HG03565 (cell line): ENCODE results near the gene ALDH1B1.
"Not testable (repeated sequence)": the region's sequence is repeated elsewhere in the genome, so short reads cannot be mapped to it uniquely, and the experiment has no call there.

Source experiments
- ATAC-seq: cut with Tn5 transposase; IDR thresholded peaks from one replicate; pipeline ENCODE4 v1.9.1; 2021; ENCODE audit warnings: mild to moderate bottlenecking, moderate library complexity; ENCODE audit not compliant: unreplicated experiment

Gene ALDH1B1

GRCh38 chr9:38385896-38386295 is 6.6 kb upstream of the ALDH1B1 start:
- ATAC-seq = no peak

DNA sequence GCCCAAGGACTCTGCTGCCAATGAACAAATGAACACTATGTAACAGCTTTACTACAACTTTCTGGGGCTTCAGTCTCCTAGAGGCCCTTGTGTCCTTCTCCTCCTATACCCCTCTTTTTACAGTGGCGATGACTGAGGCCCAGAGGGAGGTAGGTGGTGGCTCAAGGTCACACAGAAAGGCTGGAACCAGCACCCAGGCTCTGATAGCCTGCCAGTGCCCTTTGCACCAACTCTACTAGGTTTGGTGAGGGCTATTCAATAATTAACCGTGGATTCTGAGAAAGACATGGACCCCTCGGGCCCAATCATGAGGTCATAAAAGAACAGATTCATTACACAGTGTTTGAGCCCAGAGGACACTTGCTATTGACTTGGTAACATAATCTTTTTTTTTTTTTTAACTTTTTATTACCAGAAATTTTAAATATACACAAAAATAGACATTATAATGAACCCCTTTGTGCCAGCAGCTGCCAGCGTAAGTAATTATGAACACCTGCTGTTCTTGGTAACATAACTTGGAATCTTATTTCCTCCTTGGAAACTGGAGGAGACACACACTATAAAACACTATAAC is 6.1 kb upstream of the ALDH1B1 start:
- no peak for ATAC-seq

- no peak for ATAC-seq
Measured at GRCh38 chr9:38387066-38387465, 5.4 kb upstream of the ALDH1B1 start.

DNA sequence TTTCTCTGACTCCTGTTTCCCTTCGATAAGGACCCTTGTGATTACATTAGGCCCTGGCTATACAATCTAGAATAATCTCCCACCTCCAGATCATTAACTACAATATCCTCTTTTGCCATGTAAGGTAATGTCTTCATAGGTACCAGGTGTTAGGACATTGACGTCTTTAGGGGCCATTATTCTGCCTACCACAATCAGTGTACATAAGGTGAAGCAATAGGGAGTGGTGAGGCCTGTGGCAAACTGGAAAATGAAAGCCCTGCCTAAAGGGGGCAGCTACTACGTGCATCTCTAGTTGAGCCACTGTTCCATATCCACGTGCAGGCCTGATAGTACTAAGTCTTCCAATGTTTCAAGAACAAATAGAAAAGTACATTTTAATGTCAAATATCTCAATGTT is 4.8 kb upstream of the ALDH1B1 start:
- no peak for ATAC-seq

GRCh38 chr9:38388283-38389223 is 3.9 kb upstream of the ALDH1B1 start:
- no peak for ATAC-seq

DNA sequence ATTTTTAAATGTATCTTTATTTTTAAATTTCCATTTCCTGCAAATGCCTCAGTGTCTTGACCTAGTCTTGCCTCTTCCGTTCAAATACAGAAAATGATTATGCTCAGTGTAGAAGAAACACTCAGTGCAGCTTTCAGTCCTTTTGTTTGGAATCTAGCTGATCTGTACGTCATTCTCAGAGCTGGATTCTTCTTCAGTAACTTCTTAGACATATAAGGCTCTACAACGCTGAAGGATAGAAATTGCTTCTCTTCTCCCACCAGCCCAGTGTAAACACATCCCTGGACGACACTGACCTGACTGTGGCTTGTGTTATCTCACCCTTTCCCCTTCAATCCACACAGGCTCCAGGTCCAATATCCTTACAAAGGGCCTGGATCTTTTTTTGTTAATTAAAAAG is 3.2 kb upstream of the ALDH1B1 start:
- no peak for ATAC-seq

GRCh38 chr9:38390442-38390841 is 2.1 kb upstream of the ALDH1B1 start:
- no peak for ATAC-seq

DNA sequence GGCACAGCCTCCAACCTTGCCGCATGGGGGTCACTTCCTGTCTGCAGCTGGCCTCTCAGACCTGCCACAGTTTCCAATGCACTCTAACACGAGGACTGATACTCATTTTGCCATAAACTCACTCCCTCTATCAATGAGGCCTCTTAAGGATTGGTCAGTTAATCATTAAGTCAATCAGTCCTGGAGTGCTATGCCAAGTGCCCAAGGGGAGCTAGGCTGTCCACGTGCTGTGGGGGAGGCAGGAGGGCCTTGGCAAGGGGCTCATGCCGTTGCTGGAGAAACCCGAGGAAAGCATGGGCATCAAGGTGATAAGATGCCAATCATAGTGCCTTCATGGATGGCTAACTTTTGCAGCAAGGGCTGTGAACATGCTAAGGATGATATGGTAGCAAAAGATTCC is 1.7 kb upstream of the ALDH1B1 start:
- no peak for ATAC-seq

DNA sequence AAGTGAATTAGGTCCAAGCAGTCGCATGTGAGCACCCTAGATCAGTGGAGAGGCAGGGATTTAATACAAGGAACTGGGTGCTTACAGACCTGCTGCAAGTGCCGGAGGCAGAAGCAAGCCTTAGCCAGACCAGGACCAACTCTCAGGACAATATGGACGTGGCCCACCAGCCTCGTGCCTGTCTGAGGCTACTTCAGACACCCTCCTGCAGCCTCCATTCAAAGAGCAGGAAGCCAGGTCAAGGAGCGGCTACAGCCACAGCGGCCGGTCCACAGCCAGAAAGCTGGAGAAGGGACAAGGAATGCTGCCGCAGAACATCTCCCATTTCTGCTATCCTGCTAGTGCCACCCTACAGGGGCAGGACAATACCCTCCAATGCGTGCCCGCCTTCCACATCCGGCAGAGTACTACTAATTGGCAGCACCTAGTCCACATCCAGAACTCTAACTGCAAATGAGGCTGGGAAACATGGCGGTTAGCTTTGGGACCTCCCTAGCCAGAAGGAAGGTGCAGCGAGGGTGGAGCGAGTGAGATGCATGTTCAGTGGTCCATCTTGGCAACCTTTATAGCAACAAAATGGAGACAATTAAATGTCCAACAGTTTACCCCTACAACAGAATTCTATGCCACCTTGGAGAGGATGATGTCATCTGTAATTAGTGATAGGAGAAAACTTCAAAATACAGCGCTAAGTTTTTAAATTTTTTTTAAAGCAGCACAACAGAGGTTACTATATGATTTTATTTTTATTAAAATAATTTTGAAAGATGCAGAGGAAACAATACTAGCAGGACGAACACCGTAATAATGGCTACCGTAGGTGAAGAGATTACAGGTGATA is 1.0 kb upstream of the ALDH1B1 start:
- no peak for ATAC-seq

GRCh38 chr9:38393128-38393796 is 760 bp downstream of the ALDH1B1 start:
- no peak for ATAC-seq

GRCh38 chr9:38394416-38394815 is 1.9 kb downstream of the ALDH1B1 start:
- no peak for ATAC-seq

- ATAC-seq = no peak
Measured at GRCh38 chr9:38395653-38396370, 3.3 kb downstream of the ALDH1B1 start.

GRCh38 chr9:38396371-38396671 is 3.8 kb downstream of the ALDH1B1 start:
- no peak for ATAC-seq

GRCh38 chr9:38399191-38399590 is 6.7 kb downstream of the ALDH1B1 start:
- not testable (repeated sequence) for ATAC-seq

DNA sequence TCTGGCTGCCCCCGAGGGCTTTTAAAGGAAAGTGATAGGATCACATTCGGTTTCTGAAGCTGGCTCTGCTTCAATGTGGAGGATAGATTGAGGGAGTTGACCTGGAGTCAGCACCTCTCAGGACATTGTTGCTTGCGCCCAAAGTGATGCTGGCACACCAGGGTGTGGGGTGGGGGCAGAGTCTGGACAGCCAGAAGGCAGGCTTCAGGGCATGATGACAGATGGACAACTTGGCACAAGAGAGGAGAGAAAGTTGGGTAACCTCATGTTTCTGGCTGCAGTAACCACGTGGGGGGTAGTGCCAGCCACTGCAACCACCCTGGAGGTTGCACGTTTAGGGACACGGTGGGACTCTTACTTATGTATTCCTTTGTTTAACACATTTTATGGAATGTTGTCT is 9.5 kb downstream of the ALDH1B1 start:
- ATAC-seq = no peak

- ATAC-seq = no peak
Measured at GRCh38 chr9:38404314-38404713, 11.8 kb downstream of the ALDH1B1 start.

DNA sequence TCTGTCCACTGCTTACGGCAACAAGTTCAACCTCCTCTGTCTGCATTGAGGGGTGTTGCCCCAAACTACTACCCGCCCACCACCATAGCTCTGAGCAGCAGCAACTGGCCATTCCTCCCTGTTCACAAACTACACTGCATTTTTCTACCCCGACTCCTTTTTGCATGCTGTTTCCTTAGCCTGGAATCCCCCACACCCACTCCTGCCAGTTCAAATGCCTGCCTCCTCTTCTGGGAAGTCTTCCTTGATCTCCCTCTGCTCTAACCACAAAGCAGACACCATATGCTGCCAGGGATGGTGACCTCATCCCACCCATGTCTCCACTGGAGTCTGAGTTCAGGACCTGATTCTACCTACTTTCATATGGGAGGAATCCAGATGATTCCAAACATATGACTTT is 13.3 kb downstream of the ALDH1B1 start:
- no peak for ATAC-seq

- no peak for ATAC-seq
Measured at GRCh38 chr9:38406476-38407186, 14.1 kb downstream of the ALDH1B1 start.

GRCh38 chr9:38408719-38409118 is 16.2 kb downstream of the ALDH1B1 start:
- ATAC-seq = no peak

DNA sequence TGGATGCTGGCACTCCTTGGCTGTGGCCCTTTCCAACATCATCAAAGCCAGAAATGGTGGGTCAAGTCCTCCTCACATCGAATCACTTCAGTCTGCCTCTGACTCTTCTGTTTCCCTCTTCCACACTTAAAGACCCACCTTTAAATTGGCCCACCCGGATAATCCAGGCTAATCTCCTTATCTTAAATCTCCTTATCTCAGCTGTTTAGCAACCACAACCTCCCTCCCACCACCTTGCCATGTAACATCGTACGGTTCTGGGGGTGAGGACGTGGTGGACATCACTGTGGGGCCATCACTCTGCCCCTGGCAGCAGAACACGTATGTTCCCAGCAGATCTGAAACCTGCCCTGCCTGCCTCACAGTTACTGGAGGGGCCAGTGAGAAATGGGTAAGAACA is 20.2 kb downstream of the ALDH1B1 start:
- no peak for ATAC-seq
